OCI-LY1 (cell line): Measurements from ENCODE around the gene SMIM20.

Source experiments
- EZH2 ChIP-seq: fragments of 200-600 bp; sonication (generic), shearing (Covaris generic); IDR thresholded peaks from 2 replicates; pipeline ENCODE4 v1.8.0; 2017; ENCODE audit warnings: borderline replicate concordance, mixed run types, mild to moderate bottlenecking, antibody characterized with exemption, low read length, moderate library complexity, mixed read lengths
- TF ChIP-seq, protein P1 (sequence below): fragments of 200-600 bp; sonication (generic), shearing (Covaris generic); IDR thresholded peaks from 2 replicates; pipeline ENCODE4 v1.5.1; 2017; ENCODE audit warnings: mild to moderate bottlenecking, antibody characterized with exemption, low read length, moderate library complexity, mixed read lengths

DNA sequence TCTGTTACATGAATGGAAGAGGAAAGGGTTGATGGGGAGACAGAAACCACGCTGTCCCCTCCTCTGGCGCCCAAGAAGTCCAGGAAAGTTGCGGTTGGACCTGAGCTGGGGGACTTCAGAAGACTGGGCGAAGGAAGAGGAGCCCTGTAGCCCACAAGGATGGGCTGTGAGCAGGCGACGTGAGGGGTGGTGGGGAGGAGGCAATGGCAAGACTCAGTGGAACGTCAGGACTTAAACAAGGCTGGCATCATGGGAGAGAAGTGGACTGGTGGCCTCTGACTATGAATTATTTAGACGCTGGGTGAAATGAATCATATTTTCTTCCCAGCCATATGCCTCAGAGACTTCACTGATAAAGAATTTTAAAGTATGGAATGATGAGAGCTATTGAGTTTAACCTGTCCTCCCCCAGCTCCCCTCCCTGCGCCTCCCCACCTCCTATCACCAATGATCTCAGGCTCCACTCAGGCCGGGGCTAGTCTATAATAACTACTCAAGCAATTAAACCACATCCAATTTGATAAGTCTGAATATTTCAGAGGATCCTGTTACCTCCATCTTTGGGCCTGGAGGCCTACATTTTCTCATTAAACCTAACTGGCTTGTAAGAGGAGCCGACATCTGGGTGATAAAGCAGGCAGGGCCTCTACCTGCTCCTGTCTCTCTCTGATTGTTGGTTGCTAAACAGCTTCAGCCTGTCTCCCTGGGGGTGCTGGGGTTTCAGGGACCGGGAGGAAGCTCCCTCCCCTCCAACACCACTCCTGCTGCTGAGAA is 63.6 kb downstream of the SMIM20 start:
- TF ChIP-seq, protein P1, sequence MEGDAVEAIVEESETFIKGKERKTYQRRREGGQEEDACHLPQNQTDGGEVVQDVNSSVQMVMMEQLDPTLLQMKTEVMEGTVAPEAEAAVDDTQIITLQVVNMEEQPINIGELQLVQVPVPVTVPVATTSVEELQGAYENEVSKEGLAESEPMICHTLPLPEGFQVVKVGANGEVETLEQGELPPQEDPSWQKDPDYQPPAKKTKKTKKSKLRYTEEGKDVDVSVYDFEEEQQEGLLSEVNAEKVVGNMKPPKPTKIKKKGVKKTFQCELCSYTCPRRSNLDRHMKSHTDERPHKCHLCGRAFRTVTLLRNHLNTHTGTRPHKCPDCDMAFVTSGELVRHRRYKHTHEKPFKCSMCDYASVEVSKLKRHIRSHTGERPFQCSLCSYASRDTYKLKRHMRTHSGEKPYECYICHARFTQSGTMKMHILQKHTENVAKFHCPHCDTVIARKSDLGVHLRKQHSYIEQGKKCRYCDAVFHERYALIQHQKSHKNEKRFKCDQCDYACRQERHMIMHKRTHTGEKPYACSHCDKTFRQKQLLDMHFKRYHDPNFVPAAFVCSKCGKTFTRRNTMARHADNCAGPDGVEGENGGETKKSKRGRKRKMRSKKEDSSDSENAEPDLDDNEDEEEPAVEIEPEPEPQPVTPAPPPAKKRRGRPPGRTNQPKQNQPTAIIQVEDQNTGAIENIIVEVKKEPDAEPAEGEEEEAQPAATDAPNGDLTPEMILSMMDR: no peak
- TF ChIP-seq EZH2: no peak
